Fibroblast of skin of left quadriceps (primary cell): ENCODE results near the gene MERTK.

Experiments used
- DNase-seq, 2 experiments: peaks; one replicate each; pipeline ENCODE4 v3.0.0-alpha.2; 2013; ENCODE audit warnings: low read depth in 2 of 2

MERTK gene

GRCh38 chr2:111977240-111977639 is 78.8 kb downstream of the MERTK start:
- DNase-seq = no peak

DNA sequence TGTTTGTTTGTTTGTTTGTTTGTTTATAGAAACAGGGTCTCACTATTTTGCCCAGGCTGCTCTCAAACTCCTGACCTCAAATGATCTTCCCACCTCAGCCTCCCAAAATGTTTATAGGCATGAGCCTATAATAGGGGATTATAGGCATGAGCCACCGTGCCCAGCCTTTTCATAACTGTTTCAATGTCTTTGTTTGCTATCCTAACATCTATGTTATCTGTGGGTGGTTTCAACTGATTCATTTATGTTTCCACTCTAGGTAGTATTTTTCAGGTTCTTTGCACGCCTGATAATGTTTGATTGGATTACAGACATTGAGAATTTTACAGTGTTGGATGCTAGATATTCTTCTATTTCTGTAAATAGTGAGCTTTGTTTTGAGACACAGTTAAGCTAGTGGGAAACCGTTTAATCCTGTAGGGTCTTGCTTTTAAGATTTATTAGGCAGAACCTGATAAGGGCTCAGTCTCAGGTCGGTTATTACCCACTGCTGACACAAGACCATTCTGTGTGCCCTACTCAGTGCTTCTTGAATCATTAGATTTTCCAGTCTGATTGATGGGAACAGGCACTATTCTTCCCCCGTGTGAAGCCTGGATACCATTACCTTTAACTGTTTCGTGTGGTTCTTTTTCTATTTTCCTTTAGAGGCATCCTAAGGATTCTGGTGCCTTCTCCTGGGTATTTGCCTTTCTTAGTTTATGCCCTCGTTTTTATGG is 80.2 kb downstream of the MERTK start:
- DNase-seq = no peak

DNA sequence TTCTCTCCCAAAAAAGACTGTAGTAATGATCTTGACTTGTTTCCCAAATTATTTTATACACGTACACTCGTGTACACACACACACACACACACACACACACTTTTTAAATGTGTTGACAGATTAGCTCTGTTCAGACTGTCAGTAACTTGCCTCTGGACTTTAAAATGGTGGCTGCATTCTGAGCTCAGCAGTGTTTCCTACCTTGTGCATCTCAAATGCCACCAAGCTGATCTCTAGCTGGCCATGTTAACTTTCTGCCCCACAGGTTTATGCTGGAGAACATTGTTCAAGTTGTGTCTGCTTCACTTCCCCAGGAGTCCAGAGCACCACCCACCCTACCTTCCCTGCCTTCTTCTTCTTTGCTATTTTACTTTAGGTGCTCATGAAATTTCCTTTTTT is 83.3 kb downstream of the MERTK start:
- no peak for DNase-seq

GRCh38 chr2:111982822-111983221 is 84.4 kb downstream of the MERTK start:
- no peak for DNase-seq

DNA sequence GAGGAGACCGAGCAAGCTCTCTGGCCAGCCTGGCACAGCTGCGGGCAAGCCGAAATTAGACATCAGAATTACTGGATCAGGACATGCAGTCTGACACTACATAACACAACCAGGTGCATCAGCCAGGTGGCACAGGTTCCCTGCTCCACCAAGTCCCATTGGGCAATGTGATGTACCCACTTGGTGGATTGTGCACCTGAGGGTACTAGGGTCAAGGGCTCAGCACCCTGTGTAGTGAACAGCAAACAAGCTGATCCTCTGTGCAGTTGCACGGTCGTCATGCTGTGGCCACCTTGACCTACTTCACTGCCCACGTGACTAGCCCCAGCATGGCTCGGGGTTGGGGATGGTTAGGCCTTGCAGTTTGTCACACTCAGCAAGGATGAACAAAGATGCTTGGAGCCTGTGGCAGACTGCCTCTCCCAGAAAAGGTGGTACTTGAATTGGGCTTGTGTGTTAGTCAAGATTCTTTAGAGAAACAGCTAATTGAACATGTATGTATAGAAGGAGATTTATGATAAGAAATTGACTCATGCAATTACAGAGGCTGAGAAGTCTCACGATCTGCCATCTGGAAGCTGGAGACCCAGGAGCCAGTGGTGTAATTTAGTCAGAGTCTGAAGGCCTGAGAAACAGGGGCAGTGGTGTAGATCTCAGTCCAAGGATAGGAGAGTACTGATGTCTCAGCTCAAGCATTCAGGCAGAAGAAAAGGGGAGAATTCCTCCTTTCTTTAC is 85.2 kb downstream of the MERTK start:
- peak; percentile 24 to 29 for DNase-seq

- DNase-seq = no peak
Measured at GRCh38 chr2:111984213-111984604, 85.8 kb downstream of the MERTK start.

GRCh38 chr2:111985514-111985913 is 87.1 kb downstream of the MERTK start:
- DNase-seq = no peak

DNA sequence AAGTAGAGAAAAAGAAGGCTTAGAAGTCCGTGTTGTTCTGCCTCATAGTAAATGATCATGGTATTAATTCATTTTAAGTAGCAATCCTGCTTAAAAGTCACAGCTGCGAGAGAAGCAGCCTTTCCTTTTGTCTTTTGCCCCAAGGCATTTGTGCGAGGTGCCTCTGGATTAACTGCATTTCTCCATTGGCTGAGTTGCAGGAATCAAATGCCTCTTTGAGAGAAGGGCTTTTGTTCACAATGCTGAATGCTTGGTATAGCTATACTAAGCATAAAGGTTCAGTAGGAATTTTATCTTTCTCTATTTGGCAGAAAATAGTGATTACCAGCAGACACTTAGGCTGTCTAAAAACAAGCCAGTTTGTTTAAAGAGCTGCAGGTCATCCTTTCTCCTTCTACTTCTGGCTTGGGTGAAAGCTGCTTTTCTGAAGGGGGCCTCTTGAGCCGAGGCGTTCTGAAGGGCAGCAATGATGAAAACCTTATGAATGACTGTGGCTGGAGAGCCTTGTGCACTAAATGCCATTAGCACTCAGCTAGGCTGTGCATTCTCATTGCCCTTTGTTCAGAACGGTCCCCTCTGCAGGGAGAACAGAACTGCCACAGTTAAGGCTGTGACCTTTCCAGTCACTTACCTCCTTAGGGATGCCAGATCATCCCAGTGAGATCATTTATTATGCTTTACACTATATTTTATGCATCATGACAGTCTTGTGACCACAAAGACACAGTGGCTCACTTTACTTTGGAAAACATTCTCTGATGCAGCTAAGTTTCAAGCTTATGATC is 87.9 kb downstream of the MERTK start:
- DNase-seq = no peak

DNA sequence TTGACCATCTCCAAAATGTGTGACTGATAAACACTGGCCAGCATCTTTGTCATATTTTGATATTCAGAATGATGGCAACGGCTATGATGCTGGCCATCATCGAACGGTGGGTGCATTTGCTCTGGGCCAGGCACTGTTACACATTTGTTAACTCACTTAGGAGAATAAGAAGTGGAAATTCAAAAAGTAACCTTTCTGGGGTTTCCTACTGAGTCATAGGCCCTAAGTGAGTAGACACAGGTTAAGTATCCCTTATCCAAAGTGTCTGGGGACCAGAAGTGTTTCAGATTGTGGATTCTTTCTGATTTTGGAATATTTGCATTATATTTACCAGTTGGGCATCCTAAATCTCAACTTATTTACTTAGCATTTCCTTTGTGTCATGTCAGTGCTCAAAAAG is 92.0 kb downstream of the MERTK start:
- no peak for DNase-seq

DNA sequence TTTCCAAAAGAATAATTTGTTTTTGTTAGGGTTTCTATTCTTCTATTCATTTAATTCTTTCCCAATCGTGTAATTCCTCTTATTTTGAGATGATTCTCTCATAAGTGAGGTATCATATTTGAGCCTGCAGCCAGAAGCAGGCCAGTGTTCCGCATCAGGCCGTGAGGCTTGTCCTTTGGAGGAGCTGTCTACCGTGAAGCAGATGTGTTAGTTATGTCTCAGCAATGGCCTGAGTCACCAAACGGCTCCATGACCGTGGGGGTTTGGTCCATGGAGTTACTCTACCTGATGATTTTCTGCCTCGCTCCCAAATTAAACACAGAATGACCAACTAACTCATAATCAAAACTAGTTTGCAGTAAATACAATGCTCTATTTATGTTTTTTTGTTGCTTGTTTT is 92.4 kb downstream of the MERTK start:
- DNase-seq = no peak

DNA sequence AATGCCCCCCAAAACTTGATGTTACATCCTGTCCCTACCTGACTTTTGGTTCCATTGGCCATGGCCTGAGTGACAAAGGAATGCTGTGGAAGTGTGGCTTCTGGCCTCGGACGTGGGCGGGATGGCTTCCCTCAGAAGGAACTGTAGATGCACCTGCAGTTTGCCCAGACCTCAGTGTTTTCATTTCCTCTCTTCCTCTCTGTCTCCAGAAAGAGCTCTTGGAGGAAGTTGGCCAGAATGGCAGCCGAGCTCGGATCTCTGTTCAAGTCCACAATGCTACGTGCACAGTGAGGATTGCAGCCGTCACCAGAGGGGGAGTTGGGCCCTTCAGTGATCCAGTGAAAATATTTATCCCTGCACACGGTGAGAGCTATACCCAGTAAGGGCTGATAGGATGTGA is 95.6 kb downstream of the MERTK start:
- DNase-seq = no peak

DNA sequence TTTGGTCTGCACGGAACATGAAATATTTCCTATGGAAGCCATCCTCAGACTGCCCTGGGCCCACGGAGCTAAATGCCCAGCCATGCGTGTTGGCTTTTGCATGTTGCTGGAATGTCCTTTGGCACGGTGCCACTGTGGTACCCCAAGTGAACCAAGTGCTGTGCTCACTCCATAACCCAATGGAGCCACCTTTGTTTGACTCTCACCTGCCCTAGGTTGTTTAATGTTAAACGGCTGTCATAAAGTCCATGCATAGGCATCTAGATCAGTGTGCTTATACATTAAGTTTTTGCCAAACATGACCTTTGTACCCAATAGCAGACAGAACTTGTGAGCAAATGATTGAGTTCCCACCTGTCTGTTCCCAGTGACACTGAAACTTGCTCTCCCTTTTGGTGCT is 96.7 kb downstream of the MERTK start:
- no peak for DNase-seq

DNA sequence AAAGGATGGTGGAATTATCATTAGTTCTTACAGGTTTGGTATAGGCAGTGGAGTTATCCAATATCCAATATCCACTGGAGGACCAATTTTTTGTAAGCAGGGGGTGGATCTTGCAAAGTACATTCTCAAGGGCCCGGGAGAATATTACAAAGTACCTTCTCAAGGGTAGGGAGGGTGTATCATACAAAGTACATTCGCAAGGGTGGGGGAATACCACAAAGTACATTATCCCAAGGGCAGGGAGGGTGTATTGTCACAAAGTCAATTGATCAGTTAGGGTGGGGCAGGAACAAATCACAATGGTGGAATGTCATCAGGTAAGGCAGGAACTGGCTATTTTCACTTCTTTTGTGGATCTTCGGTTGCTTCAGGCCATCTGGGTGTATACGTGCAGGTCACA is 101.4 kb downstream of the MERTK start:
- no peak for DNase-seq

- DNase-seq = no peak
Measured at GRCh38 chr2:112000399-112001135, 102.2 kb downstream of the MERTK start.

- DNase-seq = no peak
Measured at GRCh38 chr2:112001136-112001715, 102.8 kb downstream of the MERTK start.

- DNase-seq = no peak
Measured at GRCh38 chr2:112001942-112002341, 103.5 kb downstream of the MERTK start.

- no peak for DNase-seq
Measured at GRCh38 chr2:112003576-112004252, 105.3 kb downstream of the MERTK start.

- no peak for DNase-seq
Measured at GRCh38 chr2:112004253-112004645, 105.8 kb downstream of the MERTK start.

DNA sequence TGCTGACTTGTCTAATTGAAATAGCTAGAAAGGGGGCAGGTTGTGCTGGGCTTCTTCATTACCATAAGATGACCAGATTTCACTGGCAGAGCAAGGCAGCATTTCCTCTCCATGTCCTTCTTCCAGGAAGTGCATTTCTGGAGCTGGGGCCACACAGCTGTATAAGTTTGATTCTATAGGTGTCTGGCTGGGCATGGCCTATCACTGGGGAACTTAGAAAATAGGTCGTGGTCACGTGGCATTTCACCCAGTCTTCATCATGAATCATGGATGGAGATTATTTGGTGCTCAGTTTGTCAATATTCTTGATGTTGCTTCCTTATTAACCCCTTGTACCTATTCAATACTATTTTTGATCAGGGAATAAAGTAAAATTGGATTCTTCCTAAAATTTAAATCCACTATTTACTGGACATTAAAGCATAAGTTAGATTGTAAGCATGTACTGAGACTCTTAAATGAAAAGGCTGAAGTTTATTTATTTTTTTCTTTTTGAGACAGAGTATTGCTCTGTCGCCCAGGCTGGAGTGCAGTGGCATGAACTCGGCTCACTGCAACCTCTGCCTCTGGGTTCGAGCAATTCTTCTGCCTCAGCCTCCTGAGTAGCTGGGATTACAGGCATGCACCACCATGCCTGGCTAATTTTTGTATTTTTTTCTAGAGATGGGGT is 107.1 kb downstream of the MERTK start:
- DNase-seq = no peak

GRCh38 chr2:112006076-112006410 is 107.6 kb downstream of the MERTK start:
- DNase-seq = no peak

- no peak for DNase-seq
Measured at GRCh38 chr2:112007493-112007892, 109.1 kb downstream of the MERTK start.
